Stimulated activated CD4-positive, alpha-beta T cell treated with anti-CD3 and anti-CD28 coated beads, Interleukin-1b, Interleukin-23, amount 100 ng/mL, for 1 hour (primary cell): Measurements from ENCODE around the gene BAHCC1.

Source experiments
- DNase-seq, 2 donors: peaks; one replicate each; pipeline ENCODE4 v3.0.0-alpha.2; 2020; ENCODE audit warnings: low read depth in 2 of 2

Gene BAHCC1

GRCh38 chr17:81480140-81481072 lies 85.1 kb downstream of the BAHCC1 start:
- no peak for DNase-seq

DNA sequence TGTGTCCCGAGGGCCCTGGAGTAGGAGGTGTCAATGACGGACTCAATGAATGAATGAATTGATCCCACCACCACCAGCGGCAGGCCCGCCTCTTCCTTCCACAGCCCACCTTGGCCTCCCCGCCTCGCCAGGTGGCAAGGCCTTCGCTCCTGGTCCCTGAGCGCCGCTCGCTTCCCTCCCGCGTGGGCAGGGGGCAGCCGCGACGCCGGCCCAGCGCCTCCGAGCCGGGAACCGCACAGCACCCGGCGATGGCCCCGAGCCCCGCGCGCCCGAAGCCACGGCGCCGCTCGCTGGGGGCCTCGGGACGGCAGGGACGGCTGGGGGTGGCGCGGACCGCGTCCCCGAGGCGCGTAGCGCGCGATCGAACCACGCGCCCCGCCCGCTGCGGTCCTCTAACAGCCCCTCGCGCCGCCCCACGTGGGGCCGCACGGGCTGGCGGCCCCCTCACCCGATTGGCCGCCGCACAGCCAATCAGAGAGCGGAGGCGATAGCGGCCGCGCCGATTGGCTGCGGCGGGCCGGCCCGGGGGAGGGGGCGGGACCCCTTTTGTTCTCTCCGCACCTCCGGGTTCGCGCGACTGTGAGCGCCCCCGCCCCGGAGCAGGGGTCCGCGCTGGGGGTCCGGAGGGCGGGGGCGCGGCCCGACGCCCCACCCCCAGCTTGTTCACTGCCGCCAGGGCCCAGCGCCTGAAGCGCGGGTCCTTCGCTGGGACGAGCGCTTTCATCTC lies 86.0 kb downstream of the BAHCC1 start:
- DNase-seq = peak; percentile 26 to 32

GRCh38 chr17:81481815-81482505 lies 86.7 kb downstream of the BAHCC1 start:
- DNase-seq = no peak

DNA sequence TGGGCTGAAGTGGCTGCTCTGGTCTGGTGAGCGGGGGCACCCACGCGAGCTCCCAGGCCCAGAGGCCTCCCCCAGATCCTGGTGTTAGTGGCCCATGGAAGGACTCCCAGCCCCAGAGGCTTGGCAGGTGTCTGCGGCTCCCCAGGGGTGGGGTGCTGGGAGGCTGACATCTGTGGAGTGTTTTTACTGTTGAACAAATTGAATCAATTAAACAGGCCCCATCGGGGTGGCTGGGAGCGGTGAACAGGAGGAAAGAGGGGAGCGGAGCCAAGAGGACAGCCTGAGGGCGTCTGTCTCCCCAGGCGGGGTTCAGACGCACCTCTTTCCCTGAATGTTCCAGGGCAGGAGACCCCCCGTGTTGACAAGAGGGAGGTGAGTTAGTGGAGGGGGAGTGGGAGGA lies 87.4 kb downstream of the BAHCC1 start:
- no peak for DNase-seq

DNA sequence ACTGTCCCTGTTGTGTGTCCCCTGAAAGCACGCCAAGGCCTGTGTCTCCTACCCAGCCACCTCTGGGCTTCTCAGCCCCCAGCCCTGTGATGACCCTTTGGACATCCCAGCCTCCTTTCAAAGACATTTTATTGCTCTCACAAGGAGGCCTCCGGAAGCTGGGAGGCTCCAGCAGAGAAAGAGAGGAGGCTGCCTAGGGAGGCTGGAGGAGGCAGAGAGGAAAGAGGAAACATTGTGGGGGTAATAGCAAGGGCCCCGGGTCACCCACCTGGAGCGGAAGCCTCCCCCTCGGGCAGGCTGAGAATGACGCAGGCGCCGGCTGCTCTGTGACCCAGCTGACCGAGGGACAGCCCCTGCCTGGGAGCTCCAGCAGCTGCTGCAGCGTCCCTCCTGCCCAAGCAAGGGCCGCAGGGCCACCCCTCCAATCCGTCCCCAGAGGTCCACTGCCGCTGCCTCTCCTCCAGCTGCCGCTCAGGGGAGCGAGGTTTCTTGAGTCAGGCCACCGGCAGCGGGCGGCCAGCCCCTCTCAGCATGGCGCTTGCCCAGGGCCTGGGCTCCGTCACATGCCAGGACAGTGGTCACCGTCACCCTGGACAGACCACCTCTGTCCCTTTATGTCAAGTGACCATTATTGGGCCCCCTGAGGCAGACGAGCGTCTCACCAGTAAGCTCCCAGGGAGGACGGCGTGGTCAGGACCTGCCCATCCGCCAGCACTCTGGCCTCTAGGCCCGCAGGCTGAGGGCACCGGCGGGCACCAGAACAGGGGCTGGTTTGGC lies 88.0 kb downstream of the BAHCC1 start:
- DNase-seq = no peak

DNA sequence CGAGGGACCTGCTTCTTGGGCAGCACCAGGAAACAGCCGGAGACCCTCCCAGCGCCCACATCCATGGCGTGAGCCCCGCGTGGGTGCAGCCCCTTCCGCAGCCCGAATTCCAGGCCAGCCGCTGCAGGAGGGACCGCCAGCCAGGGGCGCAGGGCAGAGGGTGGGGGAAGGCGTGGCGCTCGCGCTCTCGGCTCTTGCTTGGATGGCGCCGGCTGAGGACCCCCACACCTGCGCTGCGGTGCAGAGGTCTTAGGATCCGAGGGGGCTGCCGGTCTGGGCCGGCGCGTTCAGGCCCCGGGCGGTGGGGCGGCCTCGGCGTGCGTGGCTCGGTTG lies 88.6 kb downstream of the BAHCC1 start:
- DNase-seq = no peak

DNA sequence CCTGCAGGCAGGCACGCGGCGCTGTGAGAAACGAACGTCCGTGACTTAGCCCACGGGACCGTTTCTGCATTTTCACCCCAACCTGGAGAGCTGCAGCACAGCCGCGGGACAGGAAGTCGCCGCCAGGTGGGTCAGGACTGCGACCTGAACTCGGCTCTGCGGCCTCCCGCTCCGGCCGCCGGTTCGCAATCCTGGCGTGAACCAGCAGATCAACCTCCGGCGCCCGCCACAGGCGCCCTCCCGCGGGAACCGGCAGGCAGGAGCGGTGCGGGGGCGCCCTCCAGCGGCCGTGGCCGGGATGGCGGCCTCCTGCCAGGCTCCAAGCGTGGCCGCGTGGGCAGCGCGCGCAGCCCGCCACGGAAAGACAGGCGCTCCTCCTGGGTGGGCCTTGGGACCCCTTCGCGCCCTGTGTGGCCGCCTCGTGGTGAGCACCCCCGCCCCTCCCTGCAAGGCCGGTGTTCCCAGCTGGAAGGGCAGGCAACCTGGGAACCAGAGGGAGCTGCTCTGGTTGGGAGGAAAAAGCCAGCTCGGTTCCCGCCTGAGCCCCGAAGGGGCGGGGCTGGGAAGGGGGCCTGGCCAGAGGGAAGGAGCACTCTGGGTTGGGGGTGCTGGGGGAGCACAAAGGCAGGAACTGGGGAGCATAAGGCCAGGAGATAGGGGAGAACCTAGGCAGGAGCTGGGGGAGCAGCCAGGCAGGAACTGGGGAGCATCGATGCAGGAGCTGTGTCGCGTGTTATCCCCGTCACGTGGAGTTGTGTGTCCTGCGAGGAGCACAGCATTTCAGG lies 89.1 kb downstream of the BAHCC1 start:
- peak; percentile 77 to 79 for DNase-seq

- no peak for DNase-seq
Measured at GRCh38 chr17:81486199-81486810, 91.0 kb downstream of the BAHCC1 start.

DNA sequence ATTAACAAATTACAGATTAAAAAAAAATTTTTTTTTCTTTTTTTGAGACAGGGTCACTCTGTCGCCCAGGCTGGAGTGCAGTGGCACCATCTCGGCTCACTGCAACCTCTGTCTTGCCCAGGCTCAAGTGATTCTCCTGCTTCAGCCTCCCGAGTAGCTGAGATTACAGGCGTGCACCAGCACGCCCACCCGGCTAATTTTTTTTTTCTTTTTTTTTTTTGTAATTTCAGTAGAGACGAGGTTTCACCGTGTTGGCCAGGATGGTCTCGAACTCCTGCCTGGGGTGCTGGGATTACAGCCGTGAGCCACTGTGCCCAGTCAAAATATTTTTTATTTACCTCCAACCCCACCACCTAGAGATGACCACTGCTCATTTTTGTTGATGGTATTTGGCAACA lies 91.8 kb downstream of the BAHCC1 start:
- DNase-seq = no peak

GRCh38 chr17:81487487-81488275 lies 92.4 kb downstream of the BAHCC1 start:
- DNase-seq = peak in 1 of 2 donors; percentile 76

- no peak for DNase-seq
Measured at GRCh38 chr17:81488276-81488860, 93.1 kb downstream of the BAHCC1 start.

DNA sequence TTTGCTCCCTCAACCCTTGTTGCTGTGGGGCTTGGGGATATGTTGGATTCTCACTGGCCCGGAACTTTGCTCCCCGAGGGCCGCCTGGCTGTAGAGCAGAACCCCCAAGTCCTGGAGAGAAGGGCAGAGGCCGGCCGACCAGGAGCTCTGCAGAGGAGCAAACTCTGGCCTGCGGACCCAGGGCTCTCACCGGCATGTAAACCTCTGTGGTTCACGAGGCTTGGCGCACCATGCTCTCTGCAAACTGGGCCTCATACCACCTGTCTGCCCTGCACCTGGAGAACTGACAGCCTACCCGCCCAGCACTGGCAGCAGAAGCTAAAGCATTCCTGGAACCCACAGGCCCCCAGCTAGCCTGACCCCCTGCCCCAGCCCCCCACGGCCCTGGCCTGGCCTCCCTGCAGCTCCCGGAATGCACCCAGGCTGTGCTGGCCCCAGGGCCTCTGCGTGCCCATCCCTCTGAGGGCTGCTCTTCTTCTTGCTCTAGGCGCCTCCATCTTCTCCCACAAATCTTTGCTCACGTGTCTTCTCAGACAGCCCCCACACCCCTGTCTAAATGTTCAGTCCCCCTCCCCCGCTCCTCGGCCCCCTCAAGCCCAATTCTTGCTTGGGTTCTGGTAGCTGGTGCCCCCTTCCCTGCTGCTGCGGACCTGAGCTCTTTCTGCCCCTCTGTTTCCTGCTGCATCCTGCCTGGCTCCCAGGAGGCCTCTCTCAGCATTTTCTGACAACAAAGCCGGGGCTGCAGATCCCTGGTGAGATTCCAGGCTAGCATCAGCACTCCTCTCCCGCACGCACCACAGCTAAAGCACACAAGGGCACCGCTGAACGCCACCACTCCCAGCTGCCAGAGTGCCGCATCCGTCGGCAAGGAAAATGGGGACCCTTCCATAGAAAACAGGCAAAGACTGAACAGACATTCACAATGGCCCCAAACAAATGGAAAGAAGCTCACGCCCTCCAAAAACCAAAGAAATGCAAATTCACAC lies 94.0 kb downstream of the BAHCC1 start:
- no peak for DNase-seq

GRCh38 chr17:81489998-81490992 lies 95.0 kb downstream of the BAHCC1 start:
- no peak for DNase-seq

DNA sequence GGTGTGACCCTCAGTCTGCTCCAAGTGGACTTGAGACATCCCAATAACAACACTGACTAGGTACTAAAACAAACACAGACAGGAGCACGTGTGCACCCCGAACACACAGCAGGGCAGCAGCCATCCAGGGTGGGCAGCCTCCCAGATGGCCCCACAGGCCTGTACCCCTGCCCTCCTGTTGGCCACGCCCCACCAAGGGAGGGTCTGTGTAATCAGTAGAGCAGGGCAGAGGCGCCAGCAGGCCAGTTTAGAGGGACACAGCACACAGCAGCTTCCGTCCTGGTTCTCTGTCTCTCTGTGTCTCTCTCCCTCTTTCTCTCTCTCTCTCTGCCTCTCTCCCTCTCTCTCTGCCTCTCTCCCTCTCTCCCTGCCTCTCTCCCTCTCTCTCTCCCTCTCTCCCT lies 95.9 kb downstream of the BAHCC1 start:
- no peak for DNase-seq

DNA sequence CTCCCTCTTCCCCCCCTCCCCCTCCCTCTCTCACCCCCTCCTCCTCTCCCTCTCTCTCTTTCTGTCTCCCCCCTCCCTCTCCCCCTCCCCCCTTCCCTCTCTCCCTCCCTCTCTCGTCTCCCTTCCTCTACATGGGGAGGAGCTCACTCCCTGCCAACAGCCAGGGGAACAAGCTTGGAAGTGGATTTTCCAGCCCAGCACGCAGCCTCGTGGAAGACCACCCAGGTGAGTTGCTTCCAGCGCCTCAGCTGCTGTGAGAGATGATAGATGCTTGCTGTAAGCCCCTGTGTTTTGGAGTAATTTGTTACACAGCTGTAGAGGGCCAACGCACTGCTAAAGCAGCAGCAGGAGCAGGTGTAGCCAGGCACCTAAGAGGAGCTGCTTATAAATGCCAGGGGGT lies 96.5 kb downstream of the BAHCC1 start:
- DNase-seq = no peak

DNA sequence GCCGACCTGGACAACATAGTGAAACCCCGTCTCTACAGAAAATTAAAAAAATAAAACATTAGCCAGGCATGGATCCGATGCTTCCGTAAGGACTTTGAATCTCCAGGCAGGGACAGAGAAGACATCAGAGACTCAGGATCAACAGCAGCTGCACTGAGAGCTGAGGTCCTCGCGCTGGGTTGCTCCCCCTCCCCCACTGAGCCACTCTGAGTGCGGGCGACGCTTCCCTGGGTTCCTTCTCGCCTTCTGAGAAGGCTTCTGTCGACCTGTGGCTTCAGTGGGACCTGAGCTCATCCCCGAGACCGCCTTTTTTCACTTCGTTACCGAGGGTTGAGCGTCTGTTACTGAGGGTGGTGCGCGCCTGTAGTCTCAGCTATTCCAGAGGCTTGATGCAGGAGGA lies 96.9 kb downstream of the BAHCC1 start:
- DNase-seq = no peak

- no peak for DNase-seq
Measured at GRCh38 chr17:81492706-81493105, 97.4 kb downstream of the BAHCC1 start.
